Transverse colon (tissue), 4 donors: ENCODE measurements around the gene PHF20. TPM values are rescaled to one million over a fixed set of nuclear protein-coding genes. Genes with fewer than 3 reads are reported as not detected.
"Not testable (repeated sequence)": the region's sequence is repeated elsewhere in the genome, so short reads cannot be mapped to it uniquely, and the experiment has no call there.

Source experiments
- DNase-seq: peaks from one replicate; pipeline ENCODE4 v3.0.0-alpha.2; 2019
- H3K27ac ChIP-seq, 4 donors: fragments of 200-600 bp; sonication (generic); 2 replicates each; pipeline ENCODE4 v1.5.1; 2016 to 2018; ENCODE audit warnings: inconsistent platforms in 4 of 4
- H3K27me3 ChIP-seq: fragments of 200-600 bp; sonication (generic); 2 replicates; pipeline ENCODE4 v1.5.1; 2017; ENCODE audit warnings: inconsistent platforms
- H3K36me3 ChIP-seq, 4 donors: fragments of 200-600 bp; sonication (generic); 2 replicates each; pipeline ENCODE4 v1.5.1; 2017 to 2019; ENCODE audit warnings: inconsistent platforms in 4 of 4
- H3K4me1 ChIP-seq, 4 donors: fragments of 200-600 bp; sonication (generic); 2 replicates each; pipeline ENCODE4 v1.5.1; 2017 to 2020; ENCODE audit warnings: inconsistent platforms in 4 of 4
- H3K4me3 ChIP-seq, 4 donors: fragments of 200-600 bp; sonication (generic); 1 replicate in 1 of 4; 2 replicates in 3 of 4; pipeline versions ENCODE4 v1.5.1 to v1.6.1; 2017 to 2019; ENCODE audit warnings: inconsistent platforms in 4 of 4
- H3K9me3 ChIP-seq, 2 donors: fragments of 200-600 bp; sonication (generic); 2 replicates each; pipeline ENCODE4 v1.5.1; 2017 to 2019; ENCODE audit warnings: inconsistent platforms in 2 of 2
- EP300 ChIP-seq: sonication (generic); formaldehyde crosslinking; IDR thresholded peaks from one replicate; pipeline ENCODE4 v1.6.1; 2017; ENCODE audit warnings: antibody characterized with exemption, low read depth
- POLR2A ChIP-seq: fragments of 450-650 bp; IDR thresholded peaks from one replicate; pipeline ENCODE4 v1.6.1; 2016; ENCODE audit warnings: antibody characterized with exemption, mild to moderate bottlenecking, moderate library complexity
- POLR2AphosphoS5 ChIP-seq, 3 donors: sonication (generic); formaldehyde crosslinking; IDR thresholded peaks; one replicate each; pipeline ENCODE4 v1.6.1; 2016; ENCODE audit warnings: antibody characterized with exemption in 3 of 3
- WGBS, 2 donors: methylation state at CpG; one replicate each; pipeline ENCODE4 v1.1.5; 2018; ENCODE audit warnings: low coverage in 1 of 2; 5-methylcytosine and 5-hydroxymethylcytosine counted together
- in situ Hi-C, 4 donors: fragments of 200-750 bp; cut with MboI; loops; one replicate each; pipeline versions ENCODE4 v1.15.0 to v1.15.1; 2017; ENCODE audit warnings: low sequenced_read_pairs in 3 of 4, low pct_ligation_motif_present in 1 of 4, low pct_unique_long_range_greater_than_20kb in 1 of 4
- intact Hi-C: fragments of 100-400 bp; cut with DNase I; formaldehyde crosslinking; loops from one replicate; pipeline ENCODE4 v1.15.1; 2023; ENCODE audit warnings: low total_unique reads
- small RNA-seq, 4 donors: library from RNA; depleted of rRNA; stranded (forward); fragments of <200 nt; gene quantifications; one replicate each; pipeline ENCODE3, GENCODE V24; 2016
- total RNA-seq, 4 donors: library from RNA; depleted of rRNA; stranded (reverse); fragments of >200 nt; gene quantifications; one replicate each; pipeline ENCODE4 v1.1.0, GENCODE V29; 2016
- TF ChIP-seq, protein P1 (sequence below), 5 experiments: fragments of 200-600 bp in 3 of 5; fragments of 450-650 bp in 2 of 5; sonication (generic) in 3 of 5; IDR thresholded peaks; 1 replicate in 2 of 5; 2 replicates in 3 of 5; pipeline ENCODE4 v1.5.1; 2016 to 2017; ENCODE audit warnings: antibody characterized with exemption in 5 of 5, inconsistent platforms in 3 of 5, mild to moderate bottlenecking in 2 of 5, moderate library complexity in 1 of 5

The PHF20 gene
- total RNA-seq, 4 donors from 2014 or later, result 20.6 to 88.6 (median 43.1) TPM

DNA sequence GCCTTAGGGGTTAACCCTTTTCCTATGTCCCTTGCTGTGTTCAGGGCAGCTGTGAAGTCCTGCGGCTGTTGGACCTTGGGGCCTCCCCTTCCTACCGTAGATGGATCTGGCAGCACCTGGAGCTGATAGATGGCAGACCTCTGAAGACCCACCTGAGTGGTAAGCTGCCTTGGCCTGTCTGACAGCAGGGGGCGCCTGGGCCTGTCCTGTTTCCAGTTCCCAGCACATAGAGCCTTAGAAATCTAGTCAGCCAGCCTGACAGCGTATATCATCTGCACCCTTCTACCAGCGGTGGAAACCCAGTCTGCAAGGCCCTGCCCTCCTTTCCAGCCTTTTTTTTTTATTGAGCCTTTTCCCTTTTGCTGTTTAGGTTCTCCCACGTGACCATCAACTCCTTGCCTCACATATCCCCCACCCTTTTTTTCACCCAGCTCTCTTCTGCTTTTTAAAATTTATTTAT lies 223.2 kb downstream of the PHF20 start:
- Histone ChIP-seq H3K27me3 (no peaks in the 10 kb centered on the region), H3K4me3 (no peak overlapping the region), H3K27ac (no peak overlapping the region), H3K36me3 (no peaks in the 10 kb centered on the region), H3K4me1 (peaks cover 0 to 10% (median 4%) of the 10 kb centered on the region in 4 donors), H3K9me3 (no peaks in the 10 kb centered on the region)
- DNase-seq, result peak; percentile 90
- in situ Hi-C loops (loop anchor here (5.0 to 25.0 kb wide), 2 partner anchors 142 to 442 kb away; no protein-coding TSS in a partner anchor), intact Hi-C loops (loop anchor here (2.0 kb wide), 1 partner anchor 142 kb away; no protein-coding TSS in a partner anchor)
- WGBS, 2 donors, result 1 to 8% methylated on average over 2 to 6 of the region's 6 CpGs
- TF ChIP-seq POLR2A (no peak), POLR2AphosphoS5 (IDR thresholded peaks at IDR 0.05) (no peak), EP300 (no peak)
- TF ChIP-seq, protein P1, sequence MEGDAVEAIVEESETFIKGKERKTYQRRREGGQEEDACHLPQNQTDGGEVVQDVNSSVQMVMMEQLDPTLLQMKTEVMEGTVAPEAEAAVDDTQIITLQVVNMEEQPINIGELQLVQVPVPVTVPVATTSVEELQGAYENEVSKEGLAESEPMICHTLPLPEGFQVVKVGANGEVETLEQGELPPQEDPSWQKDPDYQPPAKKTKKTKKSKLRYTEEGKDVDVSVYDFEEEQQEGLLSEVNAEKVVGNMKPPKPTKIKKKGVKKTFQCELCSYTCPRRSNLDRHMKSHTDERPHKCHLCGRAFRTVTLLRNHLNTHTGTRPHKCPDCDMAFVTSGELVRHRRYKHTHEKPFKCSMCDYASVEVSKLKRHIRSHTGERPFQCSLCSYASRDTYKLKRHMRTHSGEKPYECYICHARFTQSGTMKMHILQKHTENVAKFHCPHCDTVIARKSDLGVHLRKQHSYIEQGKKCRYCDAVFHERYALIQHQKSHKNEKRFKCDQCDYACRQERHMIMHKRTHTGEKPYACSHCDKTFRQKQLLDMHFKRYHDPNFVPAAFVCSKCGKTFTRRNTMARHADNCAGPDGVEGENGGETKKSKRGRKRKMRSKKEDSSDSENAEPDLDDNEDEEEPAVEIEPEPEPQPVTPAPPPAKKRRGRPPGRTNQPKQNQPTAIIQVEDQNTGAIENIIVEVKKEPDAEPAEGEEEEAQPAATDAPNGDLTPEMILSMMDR (IDR thresholded peaks at IDR 0.05), result peak; percentile 83 to 88 (median 87)

DNA sequence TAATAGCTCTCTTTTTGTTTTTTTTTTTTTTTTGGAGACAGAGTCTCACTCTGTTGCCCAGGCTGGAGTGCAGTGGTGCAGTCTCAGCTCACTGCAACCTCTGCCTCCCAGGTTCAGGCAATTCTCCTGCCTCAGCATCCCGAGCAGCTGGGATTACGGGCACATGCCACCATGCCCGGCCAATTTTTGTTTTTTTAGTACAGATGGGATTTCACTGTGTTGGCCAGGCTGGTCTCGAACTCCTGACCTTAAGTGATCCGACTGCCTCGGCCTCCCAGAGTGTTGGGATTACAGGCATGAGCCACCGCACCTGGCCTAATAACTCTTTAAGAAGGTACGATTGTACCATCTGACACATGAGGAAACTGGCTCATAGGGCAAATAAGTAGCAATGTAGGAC lies 224.7 kb downstream of the PHF20 start:
- H3K9me3 ChIP-seq, intact Hi-C loops, DNase-seq, H3K36me3 ChIP-seq, H3K4me3 ChIP-seq, H3K4me1 ChIP-seq, H3K27ac ChIP-seq, H3K27me3 ChIP-seq: not testable (repeated sequence)
- WGBS, 2 donors, result 85 to 91% methylated on average over 4 to 8 of the region's 8 CpGs
- in situ Hi-C loops, result loop anchor here (5.0 to 25.0 kb wide), 2 partner anchors 141 to 441 kb away; no protein-coding TSS in a partner anchor

Small RNA genes lying within 50 kb of the gene (small RNA-seq; reads per million reads assigned to genes)
- gene COX7BP2 (0 reads per million in 4 donors), gene HIGD1AP16 (0 reads per million in 4 donors), gene RF00019 (0 reads per million in 4 donors), gene RF00026 (0 reads per million in 4 donors), gene RNU4-40P (0 to 0.12 (median 0) reads per million in 4 donors), gene RNU6-937P (0 reads per million in 4 donors)

Other genes starting within 250 kb of the PHF20 start
- gene C20orf173, start 242.4 kb upstream of the PHF20 start, total RNA-seq, result not detected
- 100 to 1,000 TPM; 115 to 398 (median 237) TPM for gene ERGIC3, start 229.9 kb upstream of the PHF20 start, total RNA-seq
- gene SPAG4, start 156.2 kb upstream of the PHF20 start, total RNA-seq, result 10 to 100 TPM in 1 of 4 donors, 1 to 10 TPM in 1, not detected in 2; 3.3 to 17.5 TPM
- 100 to 1,000 TPM in 3 of 4 donors, 10 to 100 TPM in 1; 67.7 to 225 (median 132) TPM for gene CPNE1, start 107.1 kb upstream of the PHF20 start, total RNA-seq
- gene RBM12, start 107.1 kb upstream of the PHF20 start, total RNA-seq, result 10 to 100 TPM; 24.7 to 33.8 (median 29.3) TPM
- gene NFS1, start 72.7 kb upstream of the PHF20 start, total RNA-seq, result 10 to 100 TPM; 28.4 to 54.1 (median 42.0) TPM
- 100 to 1,000 TPM; 114 to 416 (median 182) TPM for gene ROMO1, start 72.6 kb upstream of the PHF20 start, total RNA-seq
- 100 to 1,000 TPM; 264 to 721 (median 416) TPM for gene RBM39, start 29.8 kb upstream of the PHF20 start, total RNA-seq
- gene SCAND1, start 182.5 kb downstream of the PHF20 start, total RNA-seq, result 100 to 1,000 TPM in 3 of 4 donors, 10 to 100 TPM in 1; 80.8 to 152 (median 109) TPM
- gene CNBD2, start 196.6 kb downstream of the PHF20 start, total RNA-seq, result 1 to 10 TPM in 3 of 4 donors, not detected in 1; 6.2 to 9.4 (median 7.8) TPM